ENCODE data around the gene GCLM. TPM values are rescaled to one million over a fixed set of nuclear protein-coding genes. Genes with fewer than 3 reads are reported as not detected.

Gene GCLM
- total and polyA plus RNA-seq, 2 of the 4 experiments (the other 2 are of a cell fraction), result 15.5 to 20.1 TPM

Small RNA genes lying within 50 kb of the gene (microRNA-seq; reads per million reads assigned to microRNA genes)
- gene AL117351.2 (ENCODE audit: insufficient read depth, insufficient read length) (not detected), gene MIR760 (ENCODE audit: insufficient read depth in 1 of 2, insufficient read length in 1 of 2, unreplicated experiment in 1 of 2) (24.5 to 52.7 reads per million in 2 experiments)

Small RNA genes lying within 50 kb of the gene (small RNA-seq; reads per million reads assigned to genes)
- gene AL117351.2 (0 reads per million in 5 experiments), gene MIR760 (0 to 0.60 (median 0.08) reads per million in 5 experiments)

Other genes starting within 250 kb of the GCLM start
- 46.4 TPM in 2 replicates for gene BCAR3, start 227.6 kb downstream of the GCLM start, total RNA-seq (2012; rRNA removed)
- 41.4 and 47.9 TPM in 2 replicates for gene BCAR3, start 227.6 kb downstream of the GCLM start, polyA plus RNA-seq (2012; rRNA removed)
- 24.4 and 35.8 TPM in 2 replicates for gene DNTTIP2, start 30.2 kb downstream of the GCLM start, total RNA-seq (2012; rRNA removed)
- 13.8 and 14.2 TPM in 2 replicates for gene DNTTIP2, start 30.2 kb downstream of the GCLM start, polyA plus RNA-seq (2012; rRNA removed)
- gene ABCA4, start 211.7 kb upstream of the GCLM start, total RNA-seq (2012; rRNA removed), result under 0.01 TPM in 2 replicates
- 0.11 and 0.36 TPM in 2 replicates for gene ABCA4, start 211.7 kb upstream of the GCLM start, polyA plus RNA-seq (2012; rRNA removed)